K562 (cell line): ENCODE measurements around the gene VPS37D. TPM values are rescaled to one million over a fixed set of nuclear protein-coding genes. Genes with fewer than 3 reads are reported as not detected.

Experiments
- HNRNPLL ChIP-seq: fragments of 200-400 bp; formaldehyde crosslinking; IDR thresholded peaks from 2 replicates; pipeline ENCODE4 v1.6.1; 2017; ENCODE audit warnings: low read length, low read depth, mild to moderate bottlenecking; ENCODE audit not compliant: poor library complexity, severe bottlenecking
- LCOR ChIP-seq: sonication (generic); formaldehyde crosslinking; IDR thresholded peaks from 2 replicates; pipeline ENCODE4 v1.8.0; 2022; ENCODE audit warnings: mild to moderate bottlenecking, missing genetic modification reagents
- MGA ChIP-seq: fragments of 450-650 bp; IDR thresholded peaks from 2 replicates; pipeline ENCODE4 v1.6.1; 2016; ENCODE audit warnings: mild to moderate bottlenecking, moderate library complexity
- THAP7 ChIP-seq: fragments of 250-450 bp; sonication (Bioruptor Pico); IDR thresholded peaks from 2 replicates; pipeline ENCODE4 v1.5.0; 2021
- VEZF1 ChIP-seq: fragments of 200-800 bp; sonication (Bioruptor generic); IDR thresholded peaks from 2 replicates; pipeline ENCODE4 v1.6.1; 2017; ENCODE audit warnings: missing genetic modification characterization, missing compliant biosample characterization
- ZNF121 ChIP-seq: sonication (generic); formaldehyde crosslinking; conservative IDR thresholded peaks from 2 replicates; pipeline ENCODE4 v1.8.0; 2022; ENCODE audit warnings: missing genetic modification reagents
- ZNF384 ChIP-seq: IDR thresholded peaks from 2 replicates; pipeline ENCODE4 v1.6.1; 2012; ENCODE audit warnings: low read depth, low read length, improper control_type of control experiment
- ZNF740 ChIP-seq, 3 experiments: fragments of 200-800 bp in 1 of 3; sonication (Bioruptor generic) in 1 of 3; sonication (generic) in 1 of 3; formaldehyde crosslinking in 1 of 3; IDR thresholded peaks; 2 replicates each; pipeline versions ENCODE4 v1.6.1 to v1.8.0; 2016 to 2022; ENCODE audit warnings: mild to moderate bottlenecking in 2 of 3, missing compliant biosample characterization in 2 of 3, missing genetic modification characterization in 2 of 3, missing genetic modification reagents in 1 of 3
- ZNF766 ChIP-seq: fragments of 200-800 bp; sonication (Bioruptor generic); conservative IDR thresholded peaks from 2 replicates; pipeline ENCODE4 v1.6.1; 2016; ENCODE audit warnings: missing genetic modification characterization, missing compliant biosample characterization
- polyA plus RNA-seq, 8 experiments: library from polyadenylated mRNA; depleted of rRNA in 4 of 8; stranded (reverse) in 5 of 8; unstranded in 3 of 8; fragments of >200 nt; fragmentation: Nextera tagmentation in 2 of 8; fragmentation: Illumina TruSeq in 1 of 8; extraction: Ambion mirVana in 2 of 8; extraction: Trizol in 1 of 8; gene quantifications; 2 replicates each; pipeline versions ENCODE4 v1.2.1 to v1.2.3, GENCODE V29; 2011 to 2014; ENCODE audit warnings: inconsistent platforms in 1 of 8, missing spikeins in 1 of 8
- total RNA-seq, 7 experiments: library from RNA; depleted of rRNA in 6 of 7; stranded (reverse); fragments of >200 nt in 6 of 7; fragmentation: Illumina TruSeq in 2 of 7; extraction: Trizol in 2 of 7; gene quantifications; 2 replicates each; pipeline versions ENCODE4 v1.2.1 to v1.2.3, GENCODE V29; 2011 to 2021; ENCODE audit warnings: low replicate concordance in 1 of 7

VPS37D gene
- total and polyA plus RNA-seq, 9 of the 15 experiments (the other 6 are each of a cell fraction or from before 2014, with no cell fraction given): 0.25 to 2.3 (median 1.0) TPM; not detected in 3

GRCh38 chr7:73667344-73668102, at the start of gene VPS37D (continued):
- no peak for TF ChIP-seq MGA
- TF ChIP-seq ZNF766 (CRISPR knock-in tag): no peak
- TF ChIP-seq LCOR (CRISPR knock-in tag): peak; percentile 60; the same call in 1 of the 2 replicates
- TF ChIP-seq ZNF740 (CRISPR knock-in tag; IDR thresholded peaks at IDR 0.05): no peak
- 0 out of 4 replicates have a peak, but pooled peaks of 1 of the 2 experiments have one; percentile 41 for TF ChIP-seq ZNF740 (tag; IDR thresholded peaks at IDR 0.05)
- TF ChIP-seq ZNF121 (CRISPR knock-in tag): peak; percentile 88
- TF ChIP-seq THAP7 (CRISPR knock-in tag): no peak
- TF ChIP-seq HNRNPLL: no peak
- peak; percentile 28; the same call in 1 of the 2 replicates for TF ChIP-seq ZNF384
- TF ChIP-seq VEZF1 (CRISPR knock-in tag): peak; percentile 95
